PC-9 (cell line): ENCODE results near the gene TGFBR2. TPM values are rescaled to one million over a fixed set of nuclear protein-coding genes. Genes with fewer than 3 reads are reported as not detected.

Experiments
- BruUV-seq: library from RNA; stranded (reverse); fragments of 400-500 nt; replicated peaks from 2 replicates; lab custom pipeline; 2021; lab: Mats Ljungman, UMichigan
- CTCF ChIA-PET: fragments of 300-600 bp; sonication (Branson Sonifier 250); formaldehyde crosslinking; loops from one replicate; lab custom pipeline; 2022; ENCODE audit warnings: antibody characterized with exemption; lab: Charles Lee
- POLR2A ChIA-PET: fragments of 300-600 bp; sonication (Branson Sonifier 250); formaldehyde crosslinking; loops from one replicate; lab custom pipeline; 2022; ENCODE audit warnings: antibody characterized with exemption; ENCODE audit not compliant: unreplicated experiment; lab: Charles Lee
- DNase-seq, 2 experiments: peaks; one replicate each; pipeline versions ENCODE4 v3.0.0 to v3.0.0-alpha.2; 2015 to 2022; ENCODE audit warnings: mixed read lengths in 1 of 2
- H2AFZ ChIP-seq: fragments of 200-600 bp; sonication (generic); 2 replicates; pipeline ENCODE4 v1.8.1; 2017; ENCODE audit warnings: antibody characterized with exemption
- H3F3A ChIP-seq: fragments of 200-600 bp; sonication (generic); 2 replicates; pipeline ENCODE4 v1.8.1; 2017; ENCODE audit warnings: antibody characterized with exemption, mild to moderate bottlenecking, low read depth; ENCODE audit not compliant: insufficient read depth
- H3K27ac ChIP-seq: fragments of 200-600 bp; sonication (generic); 2 replicates; pipeline ENCODE4 v1.6.1; 2016; ENCODE audit warnings: mixed run types
- H3K27me3 ChIP-seq: fragments of 200-600 bp; sonication (generic); 2 replicates; pipeline ENCODE4 v1.6.1; 2016; ENCODE audit warnings: low read depth, mixed run types; ENCODE audit not compliant: insufficient read depth
- H3K36me3 ChIP-seq: fragments of 200-600 bp; sonication (generic); 2 replicates; pipeline ENCODE4 v1.6.1; 2016; ENCODE audit warnings: low read depth, mixed run types
- H3K4me1 ChIP-seq: fragments of 200-600 bp; sonication (generic); replicated peaks from 2 replicates; pipeline ENCODE4 v1.6.1; 2016; ENCODE audit warnings: mixed run types; ENCODE audit not compliant: insufficient read depth
- H3K4me2 ChIP-seq: fragments of 200-600 bp; sonication (generic); 2 replicates; pipeline ENCODE4 v1.6.1; 2017; ENCODE audit warnings: mixed run types
- H3K4me3 ChIP-seq: fragments of 200-600 bp; sonication (generic); 2 replicates; pipeline ENCODE4 v1.6.1; 2016; ENCODE audit warnings: mixed run types
- H3K79me2 ChIP-seq: fragments of 200-600 bp; sonication (generic); 2 replicates; pipeline ENCODE4 v1.6.1; 2017; ENCODE audit warnings: low read depth, mixed run types
- H3K9me2 ChIP-seq: fragments of 200-600 bp; sonication (generic); 2 replicates; pipeline ENCODE4 v1.8.1; 2017; ENCODE audit warnings: mild to moderate bottlenecking; ENCODE audit not compliant: insufficient read depth
- H3K9me3 ChIP-seq: fragments of 200-600 bp; sonication (generic); 2 replicates; pipeline ENCODE4 v1.8.1; 2016; ENCODE audit warnings: low read depth; ENCODE audit not compliant: insufficient read depth
- H4K20me1 ChIP-seq: fragments of 200-600 bp; sonication (generic); 2 replicates; pipeline ENCODE4 v1.8.1; 2017; ENCODE audit not compliant: insufficient read depth
- CTCF ChIP-seq: fragments of 200-600 bp; sonication (generic); conservative IDR thresholded peaks from 2 replicates; pipeline ENCODE4 v1.6.1; 2017; ENCODE audit warnings: mixed run types, antibody characterized with exemption, mild to moderate bottlenecking, moderate library complexity
- EZH2 ChIP-seq: fragments of 200-600 bp; sonication (generic); IDR thresholded peaks from 2 replicates; pipeline ENCODE4 v1.8.0; 2017; ENCODE audit warnings: antibody characterized with exemption, low read depth
- intact Hi-C: fragments of 100-400 bp; cut with micrococcal nuclease; formaldehyde crosslinking; loops from one replicate; pipeline ENCODE4 v1.10.0; 2022; ENCODE audit not compliant: unreplicated experiment
- total RNA-seq: library from RNA; stranded (reverse); gene quantifications from 2 replicates; pipeline ENCODE4 v1.2.3, GENCODE V29; 2021

The TGFBR2 gene
- total RNA-seq, 1 experiment from 2014 or later = 33.6 TPM

- Histone ChIP-seq H3K36me3 (no peaks in the 10 kb centered on the region), H3K27me3 (no peaks in the 10 kb centered on the region), H3F3A (no peaks in the 10 kb centered on the region), H3K9me3 (no peaks in the 10 kb centered on the region), H3K79me2 (no peaks in the 10 kb centered on the region), H3K9me2 (no peaks in the 10 kb centered on the region), H3K4me1 (no peaks in the 10 kb centered on the region), H4K20me1 (no peaks in the 10 kb centered on the region), H3K27ac (no peak overlapping the region), H2AFZ (no peak overlapping the region), H3K4me2 (no peak overlapping the region), H3K4me3 (no peak overlapping the region)
- TF ChIP-seq EZH2 (no peak), CTCF (no peak)
- ChIA-PET CTCF (no interaction called here), POLR2A (no interaction called here)
- intact Hi-C loops = no loop called here
- BruUV-seq = no TSS peak
- no peak for DNase-seq
Observed at GRCh38 chr3:30639937-30640336, 33.5 kb downstream of the TGFBR2 start.

GRCh38 chr3:30640851-30641250 lies 34.5 kb downstream of the TGFBR2 start:
- TF ChIP-seq EZH2 (no peak), CTCF (no peak)
- no peak for DNase-seq
- no peak overlapping the region for H3K4me3 ChIP-seq
- H4K20me1 ChIP-seq = no peaks in the 10 kb centered on the region
- H3K36me3 ChIP-seq = no peaks in the 10 kb centered on the region
- POLR2A ChIA-PET = no interaction called here
- H3K4me2 ChIP-seq = no peak overlapping the region
- no peak overlapping the region for H2AFZ ChIP-seq
- H3K9me2 ChIP-seq = no peaks in the 10 kb centered on the region
- no peaks in the 10 kb centered on the region for H3K9me3 ChIP-seq
- CTCF ChIA-PET = no interaction called here
- no TSS peak for BruUV-seq
- H3K79me2 ChIP-seq = no peaks in the 10 kb centered on the region
- intact Hi-C loops = no loop called here
- H3K4me1 ChIP-seq = no peaks in the 10 kb centered on the region
- no peaks in the 10 kb centered on the region for H3F3A ChIP-seq
- H3K27me3 ChIP-seq = no peaks in the 10 kb centered on the region
- no peak overlapping the region for H3K27ac ChIP-seq

GRCh38 chr3:30641416-30642251 lies 35.2 kb downstream of the TGFBR2 start:
- H3K4me1 ChIP-seq = no peaks in the 10 kb centered on the region
- DNase-seq = no peak
- H2AFZ ChIP-seq = no peak overlapping the region
- H3K36me3 ChIP-seq = no peaks in the 10 kb centered on the region
- CTCF ChIA-PET = no interaction called here
- intact Hi-C loops = no loop called here
- H3K79me2 ChIP-seq = no peaks in the 10 kb centered on the region
- H3K4me2 ChIP-seq = no peak overlapping the region
- H3K27me3 ChIP-seq = no peaks in the 10 kb centered on the region
- H3K9me3 ChIP-seq = no peaks in the 10 kb centered on the region
- no peaks in the 10 kb centered on the region for H3K9me2 ChIP-seq
- H3K27ac ChIP-seq = no peak overlapping the region
- H4K20me1 ChIP-seq = no peaks in the 10 kb centered on the region
- POLR2A ChIA-PET = no interaction called here
- BruUV-seq = no TSS peak
- TF ChIP-seq CTCF (no peak), EZH2 (no peak)
- no peak overlapping the region for H3K4me3 ChIP-seq
- H3F3A ChIP-seq = no peaks in the 10 kb centered on the region
